IMR-90 (cell line): Measurements from ENCODE around the gene GRIK3.

ENCODE experiments used
- BHLHE40 ChIP-seq: fragments of 150-350 bp; IDR thresholded peaks from 2 replicates; pipeline ENCODE4 v1.6.1; 2016; ENCODE audit warnings: mild to moderate bottlenecking, low read depth, low read length
- CEBPB ChIP-seq: IDR thresholded peaks from 2 replicates; pipeline ENCODE4 v1.6.1; 2012; ENCODE audit warnings: low read depth, low read length, improper control_type of control experiment
- CTCF ChIP-seq: conservative IDR thresholded peaks from 2 replicates; pipeline ENCODE4 v1.5.1; 2012; ENCODE audit warnings: mild to moderate bottlenecking, low read depth, low read length, improper control_type of control experiment
- ELK1 ChIP-seq: fragments of 150-350 bp; IDR thresholded peaks from 2 replicates; pipeline ENCODE4 v1.6.1; 2016; ENCODE audit warnings: low read depth, mild to moderate bottlenecking, low read length, moderate library complexity, borderline replicate concordance
- FOS ChIP-seq: fragments of 150-350 bp; IDR thresholded peaks from 2 replicates; pipeline ENCODE4 v1.6.1; 2016; ENCODE audit warnings: low read depth, low read length
- MAFK ChIP-seq: IDR thresholded peaks from 2 replicates; pipeline ENCODE4 v1.6.1; 2012; ENCODE audit warnings: low read depth, low read length, improper control_type of control experiment
- MAZ ChIP-seq: IDR thresholded peaks from 2 replicates; pipeline ENCODE4 v1.6.1; 2012; ENCODE audit warnings: low read depth, mild to moderate bottlenecking, low read length, improper control_type of control experiment, moderate library complexity, borderline replicate concordance
- POLR2A ChIP-seq: IDR thresholded peaks from 2 replicates; pipeline ENCODE4 v1.6.1; 2012; ENCODE audit warnings: mild to moderate bottlenecking, low read depth, low read length
- RAD21 ChIP-seq: IDR thresholded peaks from 2 replicates; pipeline ENCODE4 v1.6.1; 2012; ENCODE audit warnings: low read length, improper control_type of control experiment
- RCOR1 ChIP-seq: IDR thresholded peaks from 2 replicates; pipeline ENCODE4 v1.6.1; 2012; ENCODE audit warnings: mild to moderate bottlenecking, low read length, improper control_type of control experiment; ENCODE audit not compliant: insufficient replicate concordance
- RFX5 ChIP-seq: IDR thresholded peaks from 2 replicates; pipeline ENCODE4 v1.8.0; 2012; ENCODE audit warnings: low read depth, mild to moderate bottlenecking, low read length, moderate library complexity
- SMC3 ChIP-seq: fragments of 150-350 bp; IDR thresholded peaks from 2 replicates; pipeline ENCODE4 v1.6.1; 2016; ENCODE audit warnings: low read depth, mild to moderate bottlenecking, antibody characterized with exemption, low read length, moderate library complexity
- TF ChIP-seq, protein P1 (sequence below): fragments of 150-350 bp; IDR thresholded peaks from 2 replicates; pipeline ENCODE4 v1.6.1; 2017; ENCODE audit warnings: mild to moderate bottlenecking, antibody characterized with exemption, low read length, low read depth

DNA sequence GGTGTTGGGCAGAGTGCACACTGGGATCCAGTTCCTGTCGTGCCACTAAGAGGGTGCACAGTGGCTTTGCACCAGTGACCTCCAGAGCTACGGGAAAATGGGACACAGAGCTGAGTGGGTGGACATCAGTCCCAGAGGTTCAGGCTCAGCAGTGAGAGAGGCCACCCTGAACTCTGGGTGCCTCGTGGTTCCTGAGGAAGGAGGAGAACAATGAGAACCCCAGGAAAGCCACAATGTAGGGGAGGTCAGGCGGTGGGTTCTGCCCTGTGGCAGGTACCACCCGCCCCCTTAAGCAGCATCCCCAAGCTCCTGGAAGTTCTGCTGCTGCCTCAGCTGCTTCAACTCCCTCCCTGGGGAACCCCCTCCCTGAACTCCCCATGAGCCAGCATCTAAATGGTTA lies 112.2 kb downstream of the GRIK3 start:
- TF ChIP-seq SMC3 (no peak), CTCF (no peak), FOS (no peak), BHLHE40 (no peak), ELK1 (no peak), RAD21 (no peak), POLR2A (no peak), RFX5 (no peak), MAFK (no peak), MAZ (no peak), RCOR1 (no peak), CEBPB (no peak)
- TF ChIP-seq, protein P1, sequence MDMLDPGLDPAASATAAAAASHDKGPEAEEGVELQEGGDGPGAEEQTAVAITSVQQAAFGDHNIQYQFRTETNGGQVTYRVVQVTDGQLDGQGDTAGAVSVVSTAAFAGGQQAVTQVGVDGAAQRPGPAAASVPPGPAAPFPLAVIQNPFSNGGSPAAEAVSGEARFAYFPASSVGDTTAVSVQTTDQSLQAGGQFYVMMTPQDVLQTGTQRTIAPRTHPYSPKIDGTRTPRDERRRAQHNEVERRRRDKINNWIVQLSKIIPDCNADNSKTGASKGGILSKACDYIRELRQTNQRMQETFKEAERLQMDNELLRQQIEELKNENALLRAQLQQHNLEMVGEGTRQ, result no peak
